HCT116 (cell line): Measurements from ENCODE around the gene TINCR.

Source experiments
- ATF3 ChIP-seq: IDR thresholded peaks from 2 replicates; pipeline ENCODE4 v1.6.1; 2012
- CTCF ChIP-seq, 3 experiments: fragments of 200-600 bp in 1 of 3; sonication (generic) in 1 of 3; IDR thresholded peaks in 2 of 3; conservative IDR thresholded peaks in 1 of 3; 2 replicates each; pipeline ENCODE4 v1.5.1; 2012 to 2017; ENCODE audit warnings: low read depth in 2 of 3, low read length in 2 of 3, antibody characterized with exemption in 1 of 3, borderline replicate concordance in 1 of 3, control low read depth in 1 of 3, mild to moderate bottlenecking in 1 of 3, mixed read lengths in 1 of 3, mixed run types in 1 of 3, moderate library complexity in 1 of 3; ENCODE audit not compliant: insufficient read depth in 1 of 3
- EGR1 ChIP-seq: IDR thresholded peaks from 2 replicates; pipeline ENCODE4 v1.6.1; 2012; ENCODE audit warnings: low read depth
- EZH2 ChIP-seq: fragments of 200-600 bp; sonication (generic); IDR thresholded peaks from 2 replicates; pipeline ENCODE4 v1.6.1; 2017; ENCODE audit warnings: antibody characterized with exemption, mixed run types
- EZH2phosphoT487 ChIP-seq: fragments of 200-600 bp; IDR thresholded peaks from 2 replicates; pipeline ENCODE4 v1.6.1; 2018; ENCODE audit warnings: antibody characterized with exemption, borderline replicate concordance
- POLR2AphosphoS5 ChIP-seq: IDR thresholded peaks from 2 replicates; pipeline ENCODE4 v1.6.1; 2011; ENCODE audit warnings: mild to moderate bottlenecking, low read depth, low read length, moderate library complexity

- TF ChIP-seq CTCF (IDR thresholded peaks at IDR 0.05 in 2 of 3, conservative IDR thresholded peaks at IDR 0.05 in 1 of 3; ENCODE audit: borderline replicate concordance in 1 of 3, insufficient read depth in 1 of 3, low read depth in 2 of 3, low read length in 2 of 3) (no peak), EZH2phosphoT487 (no peak), EZH2 (no peak), POLR2AphosphoS5 (no peak), EGR1 (no peak), ATF3 (no peak)
Measured at GRCh38 chr19:5553892-5554291, 13.9 kb downstream of the TINCR start.
